Islet precursor cell (in vitro differentiated cells): ENCODE results near the gene CEP170.

Source experiments
- DNase-seq: peaks from one replicate; pipeline ENCODE4 v3.0.0-alpha.2; 2018

The CEP170 gene

GRCh38 chr1:243254927-243255790 lies at the start of gene CEP170:
TSS of gene CEP170 (minus strand) at chr1:243255281. CDS start at chr1:243225280, 30,001 bp downstream.
- DNase-seq = peak; percentile 100

- no peak for DNase-seq
Observed at GRCh38 chr1:243301059-243301458, 46.0 kb upstream of the CEP170 start.

GRCh38 chr1:243299069-243299468 lies 44.0 kb upstream of the CEP170 start:
- DNase-seq = no peak

- no peak for DNase-seq
Observed at GRCh38 chr1:243294723-243295121, 39.6 kb upstream of the CEP170 start.

GRCh38 chr1:243293941-243294722 lies 39.1 kb upstream of the CEP170 start:
- DNase-seq = no peak

GRCh38 chr1:243292117-243292516 lies 37.0 kb upstream of the CEP170 start:
- no peak for DNase-seq

- no peak for DNase-seq
Observed at GRCh38 chr1:243291292-243291691, 36.2 kb upstream of the CEP170 start.

- DNase-seq = no peak
Observed at GRCh38 chr1:243288062-243288461, 33.0 kb upstream of the CEP170 start.

GRCh38 chr1:243287652-243288051 lies 32.6 kb upstream of the CEP170 start:
- DNase-seq = no peak

GRCh38 chr1:243287123-243287460 lies 32.0 kb upstream of the CEP170 start:
- DNase-seq = no peak

- DNase-seq = no peak
Observed at GRCh38 chr1:243286409-243287122, 31.5 kb upstream of the CEP170 start.

GRCh38 chr1:243281672-243282071 lies 26.6 kb upstream of the CEP170 start:
- no peak for DNase-seq

- DNase-seq = no peak
Observed at GRCh38 chr1:243280571-243281129, 25.6 kb upstream of the CEP170 start.

GRCh38 chr1:243275316-243275715 lies 20.2 kb upstream of the CEP170 start:
- no peak for DNase-seq

- DNase-seq = no peak
Observed at GRCh38 chr1:243273945-243274344, 18.9 kb upstream of the CEP170 start.

- no peak for DNase-seq
Observed at GRCh38 chr1:243273506-243273905, 18.4 kb upstream of the CEP170 start.

GRCh38 chr1:243272401-243272800 lies 17.3 kb upstream of the CEP170 start:
- DNase-seq = no peak

GRCh38 chr1:243271996-243272395 lies 16.9 kb upstream of the CEP170 start:
- no peak for DNase-seq

- no peak for DNase-seq
Observed at GRCh38 chr1:243270097-243270864, 15.2 kb upstream of the CEP170 start.

GRCh38 chr1:243269461-243269801 lies 14.3 kb upstream of the CEP170 start:
- DNase-seq = no peak

- DNase-seq = peak; percentile 54
Observed at GRCh38 chr1:243268751-243269460, 13.8 kb upstream of the CEP170 start.
